Stimulated activated CD4-positive, alpha-beta T cell treated with anti-CD3 and anti-CD28 coated beads, Interleukin-1b, Interleukin-23, amount 100 ng/mL, for 24 hours (primary cell): Measurements from ENCODE around the gene DPYD.

Experiments
- DNase-seq, 4 experiments: peaks; one replicate each; pipeline ENCODE4 v3.0.0-alpha.2; 2020; ENCODE audit warnings: low read depth in 4 of 4, low spot score in 1 of 4

DPYD gene

GRCh38 chr1:97630948-97631347 is 289.9 kb downstream of the DPYD start:
- DNase-seq: no peak

- no peak for DNase-seq
Observed at GRCh38 chr1:97630281-97630680, 290.6 kb downstream of the DPYD start.

GRCh38 chr1:97623220-97623619 is 297.6 kb downstream of the DPYD start:
- no peak for DNase-seq

DNA sequence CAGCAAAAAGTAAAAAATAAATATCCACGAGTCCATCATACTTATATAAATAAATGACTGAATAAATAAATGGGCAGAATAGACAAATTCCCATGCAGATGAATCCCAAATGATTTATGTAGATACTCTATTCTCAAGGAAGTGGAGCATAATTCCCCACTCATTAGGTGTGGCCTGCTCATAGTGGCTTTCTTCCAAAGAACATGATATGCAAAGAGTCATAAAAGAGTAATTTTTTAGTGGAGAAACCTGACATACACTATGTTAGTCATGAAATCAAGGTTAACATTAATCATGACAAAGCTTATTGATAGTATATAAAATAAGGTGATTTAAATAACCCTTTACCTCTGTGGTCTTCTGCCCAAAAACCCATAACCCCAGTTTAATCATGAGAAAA is 298.9 kb downstream of the DPYD start:
- DNase-seq: no peak

GRCh38 chr1:97619706-97620105 is 301.1 kb downstream of the DPYD start:
- no peak for DNase-seq

DNA sequence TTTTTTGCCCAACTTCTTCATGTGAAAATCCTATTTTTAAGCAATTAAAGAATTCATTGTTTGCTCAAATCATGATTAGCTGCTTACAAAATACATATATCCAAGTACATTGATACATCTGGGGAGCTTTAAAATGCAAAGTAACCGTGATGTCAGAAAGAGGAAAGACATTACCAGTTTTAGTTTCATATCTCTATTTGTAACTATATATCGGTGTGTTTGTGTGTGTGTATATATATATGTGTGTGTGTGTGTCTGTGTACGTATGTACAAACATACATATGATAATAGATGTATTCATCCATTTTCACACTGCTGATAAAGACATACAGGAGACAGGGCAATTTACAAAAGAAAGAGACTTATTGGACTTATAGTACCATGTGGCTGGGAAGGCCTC is 310.1 kb downstream of the DPYD start:
- no peak for DNase-seq

DNA sequence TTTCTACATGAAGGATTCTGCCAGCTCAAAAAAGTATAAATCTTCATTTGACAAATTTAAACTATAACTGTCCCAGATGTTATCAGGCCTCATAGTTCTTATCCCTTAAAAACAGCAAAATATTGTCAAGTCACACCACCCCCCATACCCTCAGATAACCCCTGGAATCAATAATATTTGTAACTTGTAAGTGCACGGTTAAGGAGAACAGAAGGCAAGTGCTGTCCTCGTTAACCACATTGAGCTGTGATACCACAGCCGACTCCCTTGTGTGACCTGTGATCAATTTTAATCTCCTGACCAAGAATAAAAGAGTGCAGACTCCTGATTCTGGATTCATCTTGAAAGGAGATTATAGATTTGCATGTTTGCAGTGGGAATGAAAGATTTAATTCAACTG is 310.7 kb downstream of the DPYD start:
- DNase-seq: no peak

GRCh38 chr1:97608272-97608671 is 312.6 kb downstream of the DPYD start:
- DNase-seq: no peak

DNA sequence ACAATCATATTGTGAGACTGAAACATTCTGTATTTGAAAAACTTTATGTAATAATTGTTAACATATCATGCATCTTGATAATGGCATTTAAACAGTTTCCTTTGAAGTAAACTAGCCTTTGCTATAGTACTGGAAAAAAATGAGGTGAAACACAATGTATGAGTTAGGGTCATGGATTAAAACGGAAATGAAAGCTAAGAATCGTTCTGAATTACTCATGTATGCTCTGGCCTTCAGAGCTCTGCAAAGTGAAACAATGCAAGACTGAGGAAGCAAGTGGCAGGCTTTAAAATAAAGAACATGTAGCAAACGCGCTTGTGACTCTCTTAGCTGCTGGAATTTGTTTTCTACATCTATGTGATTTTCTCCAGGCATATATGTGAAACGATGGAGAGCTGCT is 317.1 kb downstream of the DPYD start:
- no peak for DNase-seq

DNA sequence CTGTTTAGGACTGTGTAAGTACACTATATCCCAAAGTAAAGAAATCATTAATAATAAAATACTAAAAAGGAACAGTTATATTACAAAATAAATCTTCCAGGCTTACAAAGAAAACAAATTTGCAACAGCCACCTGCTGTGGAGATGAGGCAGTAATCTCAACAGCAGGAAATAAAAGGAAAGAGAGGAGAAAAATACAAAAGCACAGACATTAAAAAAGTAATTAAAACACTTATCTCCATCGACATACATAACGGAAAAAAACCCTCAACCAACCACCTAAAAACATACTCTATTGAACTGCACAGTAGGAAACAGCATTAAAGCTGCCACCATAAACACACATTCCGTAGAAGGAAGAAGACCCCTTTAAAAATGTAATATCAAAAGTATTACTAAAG is 317.6 kb downstream of the DPYD start:
- DNase-seq: no peak

DNA sequence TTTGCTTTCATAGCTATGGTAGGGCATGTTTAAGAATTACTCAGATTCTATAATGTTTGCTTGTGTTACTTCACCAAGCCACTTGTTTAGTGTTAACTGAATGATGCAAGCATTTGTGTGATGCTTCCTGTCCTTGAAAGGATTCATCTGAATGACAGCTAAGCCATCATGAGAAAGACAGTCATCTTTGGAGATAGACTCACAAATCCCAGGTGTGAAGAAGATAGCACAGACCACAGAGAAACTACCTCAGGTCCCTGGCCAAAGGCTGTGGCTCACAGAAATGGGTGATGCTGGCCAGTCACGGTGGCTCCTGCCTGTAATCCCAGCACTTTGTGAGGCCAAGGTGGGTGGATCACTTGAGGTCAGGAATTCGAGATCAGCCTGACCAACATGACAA is 321.4 kb downstream of the DPYD start:
- DNase-seq: no peak

GRCh38 chr1:97593192-97593591 is 327.6 kb downstream of the DPYD start:
- DNase-seq: no peak

- DNase-seq: no peak
Observed at GRCh38 chr1:97588772-97589171, 332.1 kb downstream of the DPYD start.

- DNase-seq: no peak
Observed at GRCh38 chr1:97581614-97582051, 339.2 kb downstream of the DPYD start.

- DNase-seq: no peak
Observed at GRCh38 chr1:97577613-97578012, 343.2 kb downstream of the DPYD start.

GRCh38 chr1:97573553-97573952 is 347.3 kb downstream of the DPYD start:
- DNase-seq: no peak

- no peak for DNase-seq
Observed at GRCh38 chr1:97572561-97572960, 348.3 kb downstream of the DPYD start.

GRCh38 chr1:97571760-97572159 is 349.1 kb downstream of the DPYD start:
- DNase-seq: no peak

GRCh38 chr1:97570691-97571090 is 350.1 kb downstream of the DPYD start:
- DNase-seq: no peak

DNA sequence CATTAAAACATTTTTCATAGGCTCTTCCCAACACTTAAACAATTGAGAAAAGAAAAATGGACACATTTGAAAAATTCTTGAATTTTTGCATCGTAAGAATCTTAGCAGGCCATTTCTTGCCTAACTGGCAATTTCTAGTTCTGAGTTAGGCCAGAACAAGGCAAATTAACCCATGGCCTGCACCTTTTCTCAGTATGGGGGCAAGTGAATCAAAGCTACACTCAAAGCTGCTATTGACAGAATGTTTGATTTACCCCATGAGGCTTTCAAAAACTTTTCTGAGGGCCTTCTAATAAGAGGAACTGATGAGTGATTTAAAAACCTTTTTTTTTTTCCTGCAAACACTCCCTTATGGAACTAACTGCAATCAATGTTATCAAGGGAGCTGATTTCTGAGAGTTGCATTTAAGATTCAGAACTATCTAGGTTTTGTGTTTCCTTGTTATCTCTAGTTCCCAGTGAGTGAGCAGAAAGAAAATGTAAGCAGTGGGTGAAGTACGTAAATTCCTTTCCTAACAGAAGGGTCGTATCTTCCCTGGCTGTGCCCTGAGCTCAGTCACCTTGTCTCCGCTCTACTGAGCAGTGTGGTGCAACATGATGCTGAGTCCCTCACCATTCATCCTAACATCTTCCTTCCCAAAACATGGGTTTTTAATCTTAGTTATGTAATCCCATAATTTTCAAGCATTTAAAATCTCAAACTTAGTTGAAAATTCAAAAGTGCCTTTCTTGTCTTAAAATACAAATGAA is 353.7 kb downstream of the DPYD start:
- DNase-seq: no peak

DNA sequence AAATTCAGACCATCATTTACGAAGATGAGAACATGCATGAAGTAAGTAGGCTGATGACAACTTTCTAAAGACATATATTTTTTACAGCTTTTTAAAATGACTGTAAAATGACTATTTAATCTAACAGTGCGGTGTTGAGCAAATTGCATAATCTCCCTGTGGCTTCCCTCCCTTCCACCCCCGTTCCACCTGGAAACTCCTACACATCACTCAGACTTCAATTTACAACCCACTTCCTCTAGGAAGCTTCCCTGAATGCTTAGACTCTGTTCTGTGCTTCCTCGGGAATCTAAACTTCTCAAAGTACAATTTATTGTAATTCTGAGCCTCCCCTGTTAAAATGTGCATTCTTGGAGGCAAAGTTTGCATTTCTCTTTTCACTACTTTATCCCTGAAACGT is 354.9 kb downstream of the DPYD start:
- no peak for DNase-seq

- DNase-seq: no peak
Observed at GRCh38 chr1:97563926-97564325, 356.9 kb downstream of the DPYD start.

GRCh38 chr1:97562081-97562480 is 358.8 kb downstream of the DPYD start:
- DNase-seq: no peak
